HG03457 (cell line): ENCODE measurements around the gene ABHD15.
A peak's percentile ranks its signal among the peaks of the same experiment; 100 is the strongest.
"Not testable (repeated sequence)": the region's sequence is repeated elsewhere in the genome, so short reads cannot be mapped to it uniquely, and the experiment has no call there.

Experiments
- ATAC-seq: cut with Tn5 transposase; IDR thresholded peaks from one replicate; pipeline ENCODE4 v1.9.1; 2021; ENCODE audit warnings: moderate number of reproducible peaks; ENCODE audit not compliant: unreplicated experiment

ABHD15 gene

DNA sequence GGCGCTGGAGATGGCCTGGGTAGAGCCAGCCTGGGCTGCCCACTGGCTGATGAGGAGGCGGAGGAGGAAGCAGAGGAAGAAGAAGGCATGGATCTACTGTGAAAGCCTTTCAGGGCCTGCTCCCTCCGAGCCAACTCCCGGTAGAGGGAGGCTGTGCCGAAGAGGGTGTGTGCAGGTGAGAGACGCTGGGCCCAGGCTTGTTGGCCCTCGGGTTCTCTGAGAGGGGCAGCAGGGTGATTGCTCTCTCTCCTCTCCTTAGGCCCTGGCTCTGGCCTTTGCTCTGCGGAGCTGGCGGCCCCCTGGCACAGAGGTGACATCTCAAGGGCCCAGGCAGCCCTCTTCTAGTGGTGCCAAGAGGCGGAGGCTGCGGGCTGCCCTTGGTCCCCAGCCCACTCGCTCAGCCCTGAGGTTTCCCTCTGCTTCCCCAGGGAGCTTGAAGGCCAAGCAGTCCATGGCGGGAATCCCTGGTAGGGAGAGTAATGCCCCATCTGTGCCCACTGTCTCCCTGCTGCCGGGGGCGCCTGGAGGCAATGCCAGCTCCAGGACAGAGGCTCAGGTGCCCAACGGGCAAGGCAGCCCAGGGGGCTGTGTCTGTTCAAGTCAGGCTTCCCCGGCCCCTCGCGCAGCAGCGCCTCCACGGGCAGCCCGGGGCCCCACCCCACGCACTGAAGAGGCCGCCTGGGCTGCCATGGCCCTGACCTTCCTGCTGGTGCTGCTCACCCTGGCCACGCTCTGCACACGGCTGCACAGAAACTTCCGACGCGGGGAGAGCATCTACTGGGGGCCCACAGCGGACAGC lies 5.2 kb upstream of the ABHD15 start:
- no peak for ATAC-seq

DNA sequence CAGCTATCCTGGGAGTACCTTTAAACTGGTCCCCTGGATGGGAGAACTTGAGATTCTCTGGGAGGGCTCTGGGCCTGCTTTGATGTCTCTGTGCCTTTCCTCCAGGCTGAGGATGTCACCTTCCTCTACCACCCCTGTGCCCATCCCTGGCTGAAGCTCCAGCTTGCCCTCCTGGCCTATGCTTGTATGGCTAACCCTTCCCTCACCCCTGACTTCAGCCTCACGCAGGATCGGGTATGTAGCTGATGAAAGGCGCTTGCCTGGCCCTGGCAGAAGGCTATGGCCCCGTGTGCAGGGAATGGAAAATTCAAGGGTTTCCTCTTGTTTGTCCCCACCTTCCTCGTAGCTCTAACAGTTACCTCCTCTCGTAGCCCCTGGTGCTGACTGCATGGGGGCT lies 4.6 kb upstream of the ABHD15 start:
- ATAC-seq: no peak

DNA sequence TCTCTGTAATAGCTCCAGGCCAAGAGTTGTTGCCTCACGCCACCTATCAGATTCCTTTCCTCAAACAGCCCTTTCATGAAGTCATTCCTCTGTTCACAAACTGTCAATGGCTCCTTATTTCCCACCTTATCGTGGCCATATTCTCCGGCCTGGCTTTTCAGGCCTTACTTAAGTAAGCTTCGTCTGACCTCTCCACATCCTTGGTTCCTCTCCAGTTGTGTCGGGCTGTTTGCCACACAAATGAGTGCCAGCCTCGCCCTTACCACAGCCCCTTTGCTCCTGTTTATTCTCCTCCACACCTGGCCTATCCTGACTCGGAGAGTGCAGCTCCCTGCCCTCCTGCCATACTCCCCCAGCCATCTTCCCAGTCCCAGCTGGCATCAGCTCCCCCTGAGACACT lies 3.7 kb upstream of the ABHD15 start:
- ATAC-seq: no peak

DNA sequence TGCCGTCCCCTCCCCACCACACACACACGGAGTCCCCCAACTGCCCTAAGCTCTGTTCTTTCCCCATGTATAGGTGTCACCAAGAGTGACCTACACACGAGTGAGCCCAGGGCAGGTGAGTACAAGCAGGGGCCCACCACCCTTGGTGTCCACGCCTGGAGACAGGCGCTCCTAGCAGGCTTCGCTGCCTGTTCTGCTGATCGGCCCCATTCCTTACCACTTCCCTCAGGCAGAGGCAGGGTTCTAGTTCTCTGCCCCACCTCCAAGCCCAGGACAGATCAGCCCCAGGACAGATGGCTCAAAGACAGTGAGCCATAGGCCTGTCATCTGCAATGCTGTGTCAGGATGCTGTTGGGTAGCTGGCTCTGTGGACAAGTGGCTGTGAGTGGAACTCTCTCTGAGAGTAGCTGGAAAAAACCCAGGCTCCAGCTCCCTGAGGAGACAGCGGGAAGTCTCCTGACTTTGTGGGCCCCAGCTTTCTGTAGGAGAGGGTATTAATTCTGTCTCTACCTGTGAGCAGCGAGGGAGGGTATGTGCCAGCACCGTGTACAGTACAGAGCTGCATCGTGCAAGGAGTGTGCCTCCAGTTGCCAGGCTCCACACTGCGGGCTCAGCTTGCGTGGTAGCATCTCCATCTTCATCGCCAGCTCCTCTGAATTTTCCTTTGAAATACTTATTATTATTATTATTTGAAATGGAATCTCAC lies 2.6 kb upstream of the ABHD15 start:
- ATAC-seq: no peak

DNA sequence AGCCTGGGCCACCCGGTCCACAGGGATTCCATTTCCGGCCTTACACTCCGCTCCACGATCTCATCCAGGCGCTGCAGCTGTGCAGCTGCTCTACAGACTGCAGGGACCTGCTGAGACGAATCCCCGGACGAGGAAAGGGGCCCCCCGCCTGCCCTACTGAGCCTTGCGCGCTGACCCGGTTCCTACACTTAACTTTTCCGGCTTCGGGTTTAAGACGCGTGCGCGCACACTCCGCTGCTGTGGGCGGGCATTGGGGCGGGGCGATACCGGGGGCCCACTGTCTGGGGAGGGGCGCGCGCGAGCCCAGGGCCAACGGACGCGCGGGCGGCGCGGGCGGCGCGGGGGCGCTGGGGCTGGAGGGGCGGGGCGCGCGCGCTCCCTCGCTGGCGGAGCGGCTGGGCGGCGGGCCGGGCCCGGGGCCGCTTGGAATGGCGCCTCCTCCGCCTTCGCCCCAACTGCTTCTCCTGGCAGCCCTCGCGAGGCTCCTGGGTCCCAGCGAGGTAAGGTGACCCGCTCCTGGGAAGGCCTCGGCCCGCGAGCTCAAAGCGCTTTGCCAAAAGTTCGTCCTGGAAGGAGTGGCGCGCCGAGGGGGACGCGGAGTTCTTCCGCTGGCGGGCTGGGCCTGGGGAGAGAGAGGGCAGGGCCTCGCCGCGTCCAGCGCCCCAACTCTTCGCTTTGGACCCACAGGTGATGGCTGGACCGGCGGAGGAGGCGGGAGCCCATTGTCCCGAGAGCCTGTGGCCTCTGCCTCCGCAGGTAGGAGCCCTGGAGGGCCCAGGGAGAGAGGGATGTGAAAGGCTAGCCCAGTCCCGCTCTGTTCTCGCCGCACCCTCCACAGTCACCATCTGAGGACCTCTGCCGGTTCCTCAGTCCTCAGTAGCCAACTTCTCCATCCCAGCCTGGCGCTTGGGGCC lies 1.8 kb upstream of the ABHD15 start, which contains the start of gene TP53I13:
TP53I13 (plus strand) TSS at position 371 of the 914 bp plus-strand sequence; CDS start at position 429, 58 bp downstream.
- ATAC-seq: peak; percentile 23

DNA sequence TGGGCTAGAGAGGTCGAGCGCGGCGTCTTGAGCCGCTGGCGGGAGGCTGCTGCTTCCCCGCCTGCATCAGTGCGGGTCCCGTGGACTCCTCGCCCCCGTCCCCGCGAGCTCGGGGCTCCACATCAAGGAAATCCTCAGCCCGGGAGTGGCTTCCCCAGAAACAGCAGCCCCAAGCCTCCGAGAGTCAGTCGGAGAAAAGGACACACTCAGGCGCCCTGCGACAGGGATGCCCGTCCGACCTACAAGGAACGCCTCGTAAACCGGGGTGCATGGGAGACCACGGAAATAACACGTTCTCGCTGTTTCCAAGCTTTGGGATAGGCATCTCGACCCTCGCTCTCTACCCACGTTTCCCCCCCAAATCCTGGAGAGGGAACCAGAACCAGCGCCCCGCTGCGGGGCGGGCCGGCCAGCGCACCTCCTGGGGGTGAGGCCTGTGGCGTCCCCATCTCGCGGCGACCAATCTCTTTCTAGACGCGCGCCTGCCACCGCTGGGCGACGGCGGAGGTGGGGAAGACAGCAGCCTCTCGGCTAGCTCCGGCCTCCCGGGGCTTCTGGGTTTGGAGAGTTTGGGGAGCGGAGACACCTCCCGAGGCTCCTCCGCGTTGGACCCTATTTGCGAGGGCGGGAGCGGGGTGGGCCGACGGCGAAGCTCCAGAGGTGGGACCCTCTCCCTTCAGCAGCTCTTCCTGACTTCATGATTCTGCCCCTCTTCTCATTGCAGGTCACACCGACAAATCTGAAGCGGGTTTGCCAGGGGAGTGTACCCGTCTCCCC lies 905 bp upstream of the ABHD15 start:
- ATAC-seq: peak; percentile 32

DNA sequence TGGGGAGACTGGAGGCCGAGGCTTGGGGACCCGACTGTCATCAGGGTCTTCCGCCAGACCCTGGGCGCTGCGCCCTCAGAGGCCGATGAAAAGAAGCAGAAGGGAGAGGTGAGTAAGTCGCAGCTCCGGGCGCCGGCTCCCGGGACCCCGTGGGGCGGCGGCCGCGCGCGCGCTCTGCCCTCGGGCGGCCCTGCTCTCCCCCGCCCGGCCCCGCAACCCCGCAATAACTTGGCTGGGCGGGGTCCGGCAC lies 392 bp upstream of the ABHD15 start:
- ATAC-seq: no peak

DNA sequence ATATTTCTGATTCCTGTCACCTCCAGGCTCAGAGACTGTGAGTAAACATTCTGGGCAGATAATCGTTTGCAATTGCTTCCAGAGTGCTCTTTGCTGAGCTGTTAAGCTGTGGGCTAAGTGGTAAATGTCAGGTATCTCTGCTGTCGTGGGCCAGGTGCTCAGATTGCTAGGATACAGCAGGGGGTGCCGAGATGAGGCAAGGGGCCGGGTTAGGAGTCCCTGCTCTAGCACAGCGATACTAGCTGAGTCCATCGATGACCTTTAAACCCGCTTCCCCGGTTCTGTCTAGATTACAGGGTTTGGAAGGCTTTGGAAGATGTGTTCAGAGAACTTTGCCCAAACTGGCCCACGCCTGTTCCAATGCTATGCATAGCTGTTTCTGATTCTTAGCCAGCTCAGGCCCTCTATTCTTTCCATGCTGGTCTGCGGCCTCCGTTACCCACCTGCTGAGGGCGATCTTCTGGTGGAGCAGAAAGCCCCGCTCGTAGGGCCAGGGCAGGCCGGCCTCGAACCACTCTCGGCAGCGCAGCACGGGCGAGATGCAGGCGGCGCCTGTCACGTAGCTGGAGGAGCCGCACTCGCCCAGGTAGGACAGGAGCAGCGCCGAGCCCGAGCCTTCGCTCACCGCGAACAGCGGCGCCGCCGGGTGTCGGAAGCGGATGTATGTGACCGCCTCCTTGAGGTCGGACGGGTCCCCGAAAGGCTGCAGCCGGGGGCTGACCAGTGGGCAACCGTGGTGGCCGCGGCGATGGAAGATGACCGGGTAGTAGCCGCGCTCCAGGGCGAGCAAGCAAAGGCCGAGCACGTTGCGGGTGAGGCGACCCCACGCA lies 979 bp downstream of the ABHD15 start:
- ATAC-seq: no peak

DNA sequence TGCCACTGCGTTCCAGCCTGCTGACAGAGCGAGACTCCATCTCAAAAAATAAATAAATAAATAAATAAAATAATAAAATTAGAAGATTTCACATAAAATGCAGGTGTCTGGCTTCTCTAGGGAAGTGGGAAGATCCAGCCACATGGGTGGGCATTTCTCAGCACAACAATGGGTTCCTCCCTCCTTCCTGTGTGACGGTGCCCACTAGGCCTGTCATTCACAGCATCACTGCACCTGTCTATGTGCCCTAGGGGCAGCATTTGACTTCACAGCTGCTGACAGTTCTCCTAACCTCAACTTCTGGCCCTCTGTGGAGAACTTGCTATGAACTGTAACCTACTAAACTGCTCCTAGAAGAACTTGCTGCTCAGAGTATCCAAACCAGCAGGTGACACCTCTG lies 3.0 kb downstream of the ABHD15 start:
- no peak for ATAC-seq

DNA sequence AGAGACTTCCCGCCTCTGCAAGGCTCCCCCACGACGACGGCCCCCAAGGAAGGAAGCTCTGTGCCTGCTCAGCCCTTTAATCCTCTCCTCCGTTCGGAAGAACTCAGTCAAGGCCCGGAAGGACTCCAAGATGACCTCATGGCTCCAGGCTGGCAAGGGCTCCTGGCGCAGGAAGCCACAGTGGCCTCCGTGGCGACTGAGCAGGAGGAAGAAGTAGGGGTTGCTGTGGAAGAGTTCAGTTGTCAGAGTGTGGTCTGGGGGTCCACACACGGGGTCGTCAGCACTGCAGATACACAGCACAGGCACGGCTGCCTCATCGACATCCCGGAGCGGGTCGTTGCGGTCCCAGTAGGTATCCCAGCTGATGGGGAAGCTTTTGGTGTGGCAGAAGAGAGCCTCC lies 4.2 kb downstream of the ABHD15 start:
- no peak for ATAC-seq

DNA sequence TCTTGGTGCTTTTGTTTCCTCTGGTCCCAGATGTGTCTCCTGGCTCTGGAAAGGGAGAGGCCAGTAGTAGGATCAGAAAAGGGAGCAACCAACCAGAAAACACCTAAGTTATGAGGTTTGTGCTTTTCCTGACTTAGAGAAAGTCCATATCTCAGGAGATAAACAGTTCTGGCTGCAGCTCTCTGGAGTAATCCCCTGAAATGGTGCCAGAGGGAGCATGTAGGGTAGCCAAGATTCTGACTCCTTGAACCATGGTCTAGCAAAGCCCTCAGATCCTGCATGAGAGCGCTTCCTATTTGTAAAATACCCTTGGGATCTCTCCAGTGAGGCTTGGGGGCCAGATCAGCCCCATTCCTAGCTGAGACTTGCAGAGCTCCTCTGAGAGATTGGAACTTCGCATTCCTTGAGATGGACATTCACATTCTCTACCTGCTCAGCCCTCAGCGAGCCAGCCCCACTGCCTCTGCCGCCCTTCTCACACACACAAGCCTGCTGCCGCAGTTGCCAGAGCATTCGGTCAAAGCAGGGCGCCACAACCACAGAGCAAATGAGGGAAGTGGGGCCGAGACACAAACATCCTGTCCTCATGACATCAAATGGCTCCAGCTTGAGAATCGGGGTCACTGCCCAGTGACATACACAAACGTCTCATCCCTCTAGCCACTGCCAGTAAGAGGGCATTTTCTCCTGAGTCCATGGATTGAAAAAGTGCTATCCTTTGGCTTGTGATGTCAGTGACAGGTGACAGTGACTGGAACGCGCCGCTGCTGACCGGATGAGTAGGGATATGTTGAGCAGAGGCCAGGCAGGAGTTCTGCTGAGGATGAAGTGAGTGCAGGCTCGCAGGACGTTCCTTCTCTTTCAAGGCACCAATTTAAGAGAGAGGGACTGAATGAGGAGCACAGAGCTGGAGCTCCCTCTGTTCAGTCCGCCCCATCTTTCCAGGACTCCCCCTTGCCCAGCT lies 5.0 kb downstream of the ABHD15 start:
- no peak for ATAC-seq

DNA sequence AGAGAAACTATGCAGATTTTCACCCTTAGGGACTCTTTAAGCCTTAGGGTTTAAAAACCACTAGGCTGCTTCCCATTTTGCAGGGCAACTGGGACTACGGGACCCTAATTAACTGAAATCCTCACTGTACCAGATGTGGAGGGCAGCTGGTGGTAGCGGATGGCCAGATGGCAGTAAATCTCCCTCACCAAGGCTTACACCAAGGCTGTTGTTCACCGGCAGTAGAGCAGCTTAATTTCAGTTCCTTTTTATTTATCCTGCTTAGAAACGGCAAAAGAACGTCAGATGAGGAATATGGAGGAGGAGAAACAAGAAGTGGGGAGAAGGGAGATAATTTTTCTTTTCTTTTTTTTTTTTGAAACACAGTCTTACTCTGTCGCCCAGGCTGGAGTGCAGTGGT lies 6.5 kb downstream of the ABHD15 start:
- ATAC-seq: no peak

DNA sequence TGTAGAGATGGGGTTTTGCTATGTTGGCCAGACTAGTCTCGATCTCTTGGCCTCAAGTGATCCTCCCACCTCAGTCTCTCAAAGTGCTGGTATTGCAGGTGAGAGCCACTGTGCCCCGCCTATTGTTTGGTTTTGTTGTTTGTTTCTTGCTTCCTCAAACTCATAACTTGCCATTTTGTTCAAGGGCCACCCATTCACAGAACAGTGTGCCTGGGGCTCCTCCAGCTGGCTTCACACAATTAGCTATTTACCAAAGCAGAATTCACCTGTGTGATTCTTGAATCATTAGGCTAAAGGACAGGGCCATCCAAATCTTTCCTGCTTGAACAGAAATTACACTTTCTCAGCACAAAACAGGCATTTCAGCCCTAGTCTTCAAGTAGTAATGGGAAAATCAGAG lies 7.2 kb downstream of the ABHD15 start:
- ATAC-seq: no peak

DNA sequence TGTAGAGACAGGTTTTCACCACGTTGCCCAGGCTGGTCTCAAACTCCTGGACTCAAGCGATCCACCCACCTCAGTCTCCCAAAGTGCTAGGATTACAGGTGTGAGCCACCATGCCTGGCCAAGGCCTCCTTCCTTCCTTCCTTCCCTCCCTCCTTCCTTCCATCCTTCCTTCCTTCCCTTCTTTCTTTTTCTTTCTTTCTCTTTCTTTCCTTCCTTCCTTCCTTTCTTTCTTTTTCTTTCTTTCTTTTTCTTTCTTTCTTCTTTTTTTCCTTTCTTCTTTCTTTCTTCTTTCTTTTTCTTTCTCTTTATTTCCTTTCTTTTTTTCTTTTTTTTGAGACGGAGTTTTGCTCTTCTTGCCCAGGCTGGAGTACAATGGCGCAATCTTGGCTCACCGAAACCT lies 8.7 kb downstream of the ABHD15 start:
- ATAC-seq: not testable (repeated sequence)

DNA sequence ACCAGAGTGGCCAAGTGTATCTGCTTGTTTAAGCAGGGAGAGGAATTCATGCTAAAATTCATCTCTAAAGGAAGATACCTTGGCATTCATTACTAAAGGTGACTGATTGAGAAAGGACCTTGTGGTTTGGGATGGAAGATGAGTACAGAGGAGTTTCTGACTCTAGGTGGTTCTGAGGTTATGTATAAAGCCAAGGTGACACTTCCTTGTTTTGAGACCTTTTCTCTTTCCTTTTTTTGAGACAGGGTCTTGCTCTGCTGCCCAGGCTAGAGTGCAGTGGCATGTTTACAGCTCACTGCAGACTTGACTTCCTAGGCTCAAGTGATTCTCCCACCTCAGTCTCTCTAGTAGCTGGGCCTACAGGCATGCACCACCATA lies 9.1 kb downstream of the ABHD15 start:
- no peak for ATAC-seq

DNA sequence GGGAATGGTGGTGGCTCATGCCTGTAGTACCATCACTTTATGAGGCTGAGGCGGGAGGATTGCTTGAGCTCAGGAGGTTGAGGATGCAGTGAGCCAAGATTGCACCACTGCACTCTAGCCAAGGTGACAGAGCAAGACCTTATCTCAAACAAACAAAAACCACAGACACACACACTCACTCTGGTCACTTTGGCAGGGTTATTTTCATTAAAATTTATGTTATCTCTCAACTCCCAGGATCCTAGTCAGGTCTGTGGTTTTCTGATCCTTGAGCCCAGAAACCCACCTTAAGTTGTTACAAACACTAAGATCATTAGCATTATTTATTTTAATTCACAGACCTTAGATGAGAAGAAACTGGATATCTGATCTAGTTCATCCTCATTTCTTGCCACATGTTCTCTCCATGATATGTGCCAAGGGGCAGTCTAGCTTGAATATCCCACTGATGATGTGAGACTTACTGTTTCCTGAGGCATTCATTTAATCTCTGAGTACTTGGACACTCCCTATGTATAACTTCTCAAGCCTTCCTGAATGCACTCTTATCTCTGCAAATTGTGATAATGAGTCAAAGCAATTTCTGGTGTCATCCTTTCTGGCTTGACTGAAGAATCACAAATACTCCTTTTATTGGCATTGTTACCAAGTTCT lies 9.6 kb downstream of the ABHD15 start:
- no peak for ATAC-seq

DNA sequence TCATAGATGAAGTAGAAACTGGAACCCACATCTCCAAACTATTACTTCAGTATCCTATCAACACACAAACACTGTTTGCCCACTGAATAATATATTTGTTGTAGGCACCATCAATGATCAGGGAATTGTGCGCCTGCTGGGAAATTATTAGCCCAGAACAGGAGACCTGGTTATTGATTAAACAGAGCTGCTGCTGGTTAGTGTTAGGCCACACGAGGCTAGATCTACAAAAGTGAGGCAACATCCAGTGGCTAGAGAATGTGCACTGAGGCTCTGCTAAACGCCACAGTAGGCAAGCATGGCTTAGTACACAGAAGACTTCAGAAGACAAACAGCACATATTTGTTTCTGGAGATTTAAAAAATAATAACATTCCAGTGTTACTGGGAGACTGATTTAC lies 11.0 kb downstream of the ABHD15 start:
- ATAC-seq: no peak

DNA sequence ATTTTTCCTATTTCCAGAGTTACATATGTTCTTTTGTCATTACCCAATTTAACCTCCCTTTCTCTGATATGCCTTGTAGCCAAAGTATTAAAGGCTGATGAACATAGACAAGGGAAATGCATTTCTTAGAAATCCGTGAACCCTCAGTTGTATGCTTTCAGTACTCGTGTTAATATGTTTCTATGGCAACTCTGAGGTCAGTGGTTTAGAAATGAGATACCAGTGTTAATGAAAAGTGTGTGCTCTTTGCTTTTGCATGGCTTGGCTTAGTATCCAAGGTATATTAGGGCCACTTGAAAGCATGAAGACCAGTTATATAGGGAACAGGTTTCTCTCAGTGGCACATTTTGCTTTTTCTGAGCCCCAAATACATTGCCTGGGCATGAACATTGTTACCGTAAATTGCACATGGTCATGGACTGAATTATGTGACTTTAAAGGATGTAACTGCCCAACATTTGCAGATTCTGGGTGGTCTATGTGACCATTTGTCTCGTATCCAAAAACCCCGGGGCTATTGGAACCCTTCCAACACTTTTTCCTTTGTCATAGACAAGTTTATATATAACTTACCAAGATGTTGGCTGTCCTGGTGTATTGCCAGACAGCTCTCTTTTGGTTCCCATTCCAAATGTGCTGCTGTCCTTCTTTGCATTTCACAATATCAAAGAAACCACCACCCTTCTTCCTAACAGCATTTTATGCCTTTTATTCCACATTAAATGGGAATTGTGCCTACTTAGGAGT lies 17.5 kb downstream of the ABHD15 start:
- no peak for ATAC-seq
